Activated CD8-positive, alpha-beta memory T cell treated with anti-CD3 and anti-CD28 coated beads for 36 hours (primary cell): ENCODE measurements around the gene PISD. TPM values are rescaled to one million over a fixed set of nuclear protein-coding genes. Genes with fewer than 3 reads are reported as not detected.

Experiments
- CTCF ChIA-PET: fragments of 350-600 bp; sonication (Branson Sonifier 250); formaldehyde crosslinking; loops from one replicate; lab custom pipeline; 2021; ENCODE audit warnings: antibody characterized with exemption; lab: Charles Lee
- POLR2A ChIA-PET: fragments of 350-600 bp; sonication (Branson Sonifier 250); formaldehyde crosslinking; loops from one replicate; lab custom pipeline; 2021; ENCODE audit warnings: antibody characterized with exemption; lab: Charles Lee
- total RNA-seq, 2 experiments: library from RNA; stranded (reverse); gene quantifications; one replicate each; pipeline ENCODE4 v1.2.3, GENCODE V29; 2021

The PISD gene
- total RNA-seq, 2 experiments from 2014 or later, result 53.1 to 53.9 TPM

DNA sequence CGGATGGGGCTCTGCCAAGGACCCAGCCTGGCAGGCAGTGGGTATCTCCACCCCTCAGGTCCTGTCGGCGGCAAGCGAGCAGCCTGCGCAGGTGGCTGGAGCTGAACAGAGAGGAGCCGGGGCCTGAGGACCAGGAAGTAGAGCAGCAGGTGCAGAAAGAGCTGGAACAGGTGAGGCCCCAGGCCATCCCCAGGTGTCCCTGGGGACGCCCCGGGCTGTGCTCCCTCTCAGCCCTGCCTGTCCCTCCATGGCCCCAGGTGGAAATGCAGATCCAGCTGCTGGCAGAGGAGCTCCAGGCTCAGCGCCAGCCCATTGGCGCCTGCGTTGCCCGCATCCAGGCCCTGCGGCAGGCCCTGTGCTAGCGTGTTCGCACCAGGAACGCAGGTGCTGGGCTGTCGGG, 44.0 kb downstream of the PISD start:
- ChIA-PET POLR2A (no interaction called here), CTCF (interaction anchor here (1.9 kb wide), 1 partner anchor 12 kb away, joined by 5 read pairs; no protein-coding TSS in a partner anchor)

DNA sequence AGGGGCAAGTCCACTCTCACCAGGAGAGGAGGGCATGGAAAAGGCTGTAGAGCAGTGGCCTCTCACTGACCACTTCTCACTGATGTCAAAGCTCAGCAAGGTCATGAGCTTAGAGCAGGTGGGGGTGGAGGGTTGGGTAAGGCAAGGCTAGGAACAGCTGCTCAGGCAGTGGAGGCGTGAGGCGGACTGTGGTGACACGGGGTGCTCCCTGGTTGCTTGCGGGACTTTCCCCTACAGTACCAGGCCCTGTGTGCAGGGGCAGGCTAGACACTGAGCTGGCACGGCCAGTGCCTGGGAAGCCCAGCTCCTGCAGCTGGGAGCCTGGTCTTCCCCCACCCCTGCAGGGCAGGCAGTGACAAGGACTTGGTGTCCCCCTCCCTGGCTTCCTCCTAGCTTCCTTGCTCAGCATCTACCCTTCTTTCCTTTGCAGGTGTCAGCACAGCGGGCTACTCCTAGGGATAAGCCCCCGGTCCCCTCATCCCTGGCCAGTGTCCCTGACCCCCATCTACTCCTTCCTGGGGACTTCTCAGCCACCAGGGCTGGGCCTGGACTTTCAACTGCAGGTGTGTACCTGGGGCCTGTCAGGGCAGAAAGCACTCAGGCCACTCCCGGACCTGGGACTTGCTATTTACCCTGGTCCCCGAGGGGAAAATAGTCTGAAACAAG, 45.6 kb downstream of the PISD start:
- CTCF ChIA-PET, result interaction anchor here (1.9 kb wide), 1 partner anchor 14 kb away, joined by 5 read pairs; no protein-coding TSS in a partner anchor
- POLR2A ChIA-PET, result interaction anchor here (0.5 to 2.1 kb wide), 3 partner anchors 14 to 113 kb away, joined by 4 to 9 read pairs (median 7); no protein-coding TSS in a partner anchor

DNA sequence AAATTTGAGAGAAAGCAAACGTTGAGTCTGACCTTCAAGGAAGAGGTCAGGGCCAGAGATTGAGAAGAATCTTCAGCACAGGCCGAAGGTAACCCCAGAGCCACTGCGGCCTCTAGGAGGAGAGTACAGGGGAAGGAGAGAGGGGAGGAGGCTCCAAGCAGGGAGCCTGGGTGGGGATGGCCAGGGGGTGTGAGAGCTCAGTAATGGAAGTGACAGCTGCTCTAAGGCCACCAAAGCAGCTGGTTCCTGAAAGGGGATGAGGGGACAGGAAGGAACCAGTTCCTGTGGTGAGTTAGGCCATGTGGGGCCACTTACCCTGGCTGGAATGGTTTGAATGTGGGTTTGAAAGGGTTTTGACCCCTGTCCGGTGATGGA, 46.1 kb downstream of the PISD start:
- CTCF ChIA-PET, result no interaction called here
- POLR2A ChIA-PET, result interaction anchor here (0.6 to 2.1 kb wide), 2 partner anchors 15 to 65 kb away, joined by 4 to 9 read pairs; no protein-coding TSS in a partner anchor

DNA sequence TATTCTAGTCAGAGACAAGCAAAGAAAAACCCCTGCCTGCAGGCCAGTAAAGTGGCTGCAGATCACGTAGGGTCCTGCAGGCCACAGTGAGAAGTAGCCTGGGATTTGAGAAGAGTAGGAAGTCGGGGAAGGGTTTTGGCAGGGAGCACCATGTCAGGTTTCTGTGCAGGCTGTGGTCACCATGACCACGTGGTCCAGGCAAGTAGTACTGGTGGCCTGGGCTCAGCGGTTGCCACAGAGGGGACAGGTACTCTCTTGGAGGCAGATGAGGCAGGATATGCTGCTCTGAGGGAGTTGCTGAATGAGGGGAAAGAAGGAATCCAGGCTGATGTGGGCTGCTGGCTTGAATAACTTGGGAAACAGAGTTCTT, 46.5 kb downstream of the PISD start:
- ChIA-PET CTCF (no interaction called here), POLR2A (interaction anchor here (2.1 kb wide), 1 partner anchor 15 kb away, joined by 9 read pairs; no protein-coding TSS in a partner anchor)

DNA sequence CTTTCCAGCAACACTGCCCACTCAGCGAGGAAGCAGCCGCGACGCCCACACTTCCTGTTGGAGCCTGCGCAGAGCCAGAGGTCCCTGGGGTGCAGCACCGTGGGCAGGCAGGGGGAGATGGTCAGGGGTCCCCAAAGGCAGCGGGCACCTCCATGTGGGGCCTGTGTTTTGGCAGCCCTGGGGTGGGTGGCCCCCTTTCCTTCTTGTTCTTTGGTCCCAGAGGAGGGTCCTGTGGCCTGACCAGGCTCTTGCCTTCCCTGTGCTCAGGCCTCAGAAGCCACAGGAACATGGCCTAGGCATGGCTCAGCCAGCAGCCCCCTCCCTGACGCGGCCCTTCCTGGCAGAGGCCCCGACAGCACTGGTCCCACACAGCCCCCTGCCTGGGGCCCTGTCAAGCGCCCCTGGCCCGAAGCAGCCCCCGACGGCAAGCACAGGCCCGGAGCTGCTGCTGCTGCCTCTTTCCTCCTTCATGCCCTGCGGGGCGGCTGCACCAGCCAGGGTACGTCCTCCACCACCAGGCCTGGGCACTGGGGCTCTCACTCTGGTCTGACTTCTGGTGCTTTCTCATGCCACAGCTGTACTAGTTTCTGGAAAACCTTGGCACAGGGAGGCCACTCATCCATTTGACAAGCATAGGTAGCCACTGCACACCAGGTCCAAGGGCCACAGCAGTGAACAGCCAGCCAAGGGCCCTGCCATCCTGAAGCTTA, 47.1 kb downstream of the PISD start:
- ChIA-PET CTCF (interaction anchor here (0.6 kb wide), 1 partner anchor 424 kb away, joined by 3 read pairs; no protein-coding TSS in a partner anchor), POLR2A (interaction anchor here (1.2 kb wide), 1 partner anchor 9 kb away, joined by 3 read pairs; no protein-coding TSS in a partner anchor)

DNA sequence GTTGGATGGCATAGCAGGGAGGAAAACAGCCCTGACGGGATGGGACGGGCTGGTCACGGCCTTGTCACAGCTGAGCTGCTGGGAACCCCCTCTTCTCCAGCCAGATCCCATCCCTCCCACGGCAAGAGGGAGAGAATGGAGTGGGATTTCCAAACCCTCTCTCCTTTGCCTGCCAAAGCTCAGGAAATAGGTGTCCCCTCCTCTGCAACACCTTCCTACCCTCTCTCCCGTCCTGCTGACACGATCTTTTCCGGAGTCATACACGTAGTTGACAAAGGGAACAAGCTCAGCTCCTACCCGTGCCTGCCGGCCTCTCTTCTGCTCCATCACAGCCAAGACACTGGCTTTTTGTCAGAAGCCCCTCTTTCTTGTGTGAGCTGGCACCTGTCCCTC, 48.1 kb downstream of the PISD start:
- POLR2A ChIA-PET, result interaction anchor here (0.9 to 1.2 kb wide), 2 partner anchors 10 kb away, joined by 3 read pairs; no protein-coding TSS in a partner anchor
- CTCF ChIA-PET, result interaction anchor here (1.0 kb wide), 1 partner anchor 10 kb away, joined by 3 read pairs; no protein-coding TSS in a partner anchor

DNA sequence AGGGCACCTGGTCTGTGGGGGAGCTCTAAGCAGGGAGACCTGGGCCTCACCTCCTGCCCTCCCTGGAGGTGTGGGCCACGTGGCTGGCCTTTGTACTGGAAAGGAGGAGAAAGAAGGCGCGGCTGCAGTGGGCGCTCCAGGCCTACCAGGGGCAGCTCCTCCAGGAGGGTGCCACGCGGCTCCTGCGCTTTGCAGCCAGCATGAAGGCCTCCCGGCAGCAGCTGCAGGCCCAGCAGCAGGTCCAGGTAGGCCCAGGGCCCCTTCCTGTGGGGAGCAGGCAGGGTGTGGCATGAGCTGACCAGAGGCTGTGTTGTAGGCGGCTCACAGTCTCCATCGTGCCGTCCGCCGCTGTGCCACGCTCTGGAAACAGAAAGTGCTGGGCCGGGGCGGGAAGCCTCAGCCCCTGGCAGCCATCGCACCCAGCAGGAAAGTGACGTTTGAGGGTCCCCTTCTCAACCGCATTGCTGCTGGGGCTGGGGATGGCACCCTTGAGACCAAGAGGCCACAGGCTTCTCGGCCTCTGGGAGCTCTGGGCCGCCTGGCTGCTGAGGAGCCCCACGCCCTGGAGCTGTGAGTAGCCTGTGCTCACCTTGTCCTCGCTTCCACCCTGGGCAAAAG, 48.6 kb downstream of the PISD start:
- POLR2A ChIA-PET, result interaction anchor here (0.9 to 1.2 kb wide), 2 partner anchors 9 to 10 kb away, joined by 3 read pairs; no protein-coding TSS in a partner anchor
- CTCF ChIA-PET, result interaction anchor here (1.0 kb wide), 1 partner anchor 10 kb away, joined by 3 read pairs; no protein-coding TSS in a partner anchor

DNA sequence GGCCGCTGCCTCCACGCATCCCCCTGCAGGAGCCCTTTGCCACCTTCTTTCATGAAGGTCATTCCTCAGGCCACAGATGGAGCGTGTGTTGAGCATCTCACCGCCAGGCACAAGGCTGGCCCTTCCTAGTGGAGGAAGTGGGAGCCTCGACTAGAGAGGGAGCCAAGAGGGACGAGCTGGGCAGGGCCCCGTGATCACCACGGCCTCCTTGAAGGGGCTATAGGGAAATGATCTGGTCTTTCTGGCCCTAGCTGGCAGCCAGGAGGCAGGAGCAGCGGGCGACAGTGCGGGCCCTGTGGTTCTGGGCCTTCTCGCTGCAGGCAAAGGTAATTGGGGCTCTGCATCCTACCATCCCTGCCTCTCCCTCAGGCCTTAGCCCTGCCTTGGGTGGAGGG, 49.1 kb downstream of the PISD start:
- POLR2A ChIA-PET, result no interaction called here
- CTCF ChIA-PET, result no interaction called here

DNA sequence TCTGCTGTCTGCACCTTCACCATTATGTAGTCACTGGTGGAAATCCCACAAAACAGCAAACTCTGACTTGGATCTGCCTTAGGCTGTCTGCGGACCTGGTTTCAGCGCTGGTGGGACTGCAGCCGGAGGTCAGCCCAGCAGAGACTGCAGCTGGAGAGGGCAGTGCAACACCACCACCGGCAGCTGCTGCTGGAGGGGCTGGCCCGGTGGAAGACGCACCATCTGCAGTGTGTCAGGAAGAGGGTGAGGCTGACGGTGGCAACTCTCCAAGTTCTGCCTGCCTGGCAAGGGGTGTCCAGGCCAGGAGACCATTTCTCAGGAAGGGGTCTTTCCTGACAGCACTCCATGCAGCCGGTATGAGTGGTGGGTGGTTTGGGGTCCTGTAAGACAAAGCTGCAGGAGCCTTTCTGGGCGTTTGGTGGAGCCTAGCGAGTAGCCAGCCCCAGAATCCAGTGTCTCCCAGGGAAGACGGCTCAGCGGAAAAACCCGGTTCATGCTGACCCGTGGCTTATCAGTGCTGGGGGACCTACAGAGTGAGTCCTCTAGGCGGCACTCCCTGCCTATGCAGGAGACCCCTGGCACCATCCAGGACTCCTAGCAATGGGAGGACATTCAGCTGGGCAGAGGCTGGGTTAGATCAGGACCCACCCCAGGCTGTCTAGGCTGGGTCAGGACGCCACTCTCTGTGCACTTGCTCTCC, 50.8 kb downstream of the PISD start:
- ChIA-PET CTCF (no interaction called here), POLR2A (no interaction called here)

DNA sequence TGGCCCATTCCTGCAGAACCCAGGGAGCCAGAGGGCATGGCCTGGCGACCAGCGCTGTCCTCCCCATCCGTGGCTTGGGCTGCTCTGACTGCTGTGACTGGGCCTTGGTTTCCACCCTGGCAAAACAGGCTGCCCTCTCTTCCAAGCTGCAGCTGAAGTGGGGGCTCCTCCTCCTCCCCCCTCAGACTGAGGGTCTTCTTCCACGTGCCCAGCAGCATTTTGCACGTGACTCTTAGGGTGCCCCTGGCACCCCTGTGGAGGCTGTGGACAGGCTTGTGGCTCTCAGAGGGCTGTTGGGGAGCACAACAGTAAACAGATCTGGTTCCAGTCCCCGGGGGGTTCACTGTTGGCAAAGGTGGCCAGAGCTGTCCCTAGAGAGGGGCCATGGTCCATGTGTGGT, 51.4 kb downstream of the PISD start:
- ChIA-PET CTCF (no interaction called here), POLR2A (no interaction called here)

DNA sequence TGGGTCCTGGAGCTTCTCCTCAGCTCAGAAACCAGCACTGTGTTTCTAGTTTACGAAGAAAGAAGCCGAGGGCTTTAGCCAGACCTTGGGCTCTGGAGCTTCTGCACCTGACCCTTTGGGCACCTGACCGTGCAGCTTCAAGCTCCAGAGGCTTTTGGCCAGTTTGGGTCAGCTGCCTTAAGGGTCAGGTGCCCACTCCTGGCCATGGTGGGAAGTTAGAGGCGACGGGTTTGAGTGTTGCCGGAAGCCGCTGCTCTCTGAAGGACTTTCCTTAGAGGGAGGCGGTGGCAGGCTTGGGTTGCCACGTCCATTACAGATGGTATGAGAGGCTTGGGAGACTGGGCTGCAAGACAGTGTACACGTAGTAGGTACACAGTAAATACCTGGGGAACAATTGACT, 52.3 kb downstream of the PISD start:
- ChIA-PET POLR2A (interaction anchor here (0.6 kb wide), 1 partner anchor 208 kb away, joined by 3 read pairs; no protein-coding TSS in a partner anchor), CTCF (interaction anchor here (0.8 to 1.5 kb wide), 2 partner anchors 11 to 20 kb away, joined by 3 to 4 read pairs; no protein-coding TSS in a partner anchor)

DNA sequence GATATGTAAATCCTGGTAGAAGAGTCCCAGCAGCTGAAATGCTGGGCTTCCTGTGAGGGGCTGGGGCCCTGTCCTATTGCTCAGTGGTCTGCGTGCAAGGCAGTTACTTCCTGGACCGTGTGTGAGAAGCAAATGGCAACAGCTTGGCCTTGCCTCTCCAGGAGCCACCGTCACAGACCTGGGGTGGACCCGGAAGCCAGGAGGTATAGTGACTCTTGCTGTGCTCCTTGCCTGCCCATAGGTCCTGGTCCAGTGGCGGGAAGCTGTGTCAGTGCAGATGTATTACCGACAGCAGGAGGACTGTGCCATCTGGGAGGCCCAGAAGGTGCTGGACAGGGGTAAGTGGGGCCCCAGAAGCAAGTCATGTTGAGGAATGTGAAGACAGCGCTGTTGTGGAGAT, 54.3 kb downstream of the PISD start:
- ChIA-PET POLR2A (no interaction called here), CTCF (no interaction called here)

DNA sequence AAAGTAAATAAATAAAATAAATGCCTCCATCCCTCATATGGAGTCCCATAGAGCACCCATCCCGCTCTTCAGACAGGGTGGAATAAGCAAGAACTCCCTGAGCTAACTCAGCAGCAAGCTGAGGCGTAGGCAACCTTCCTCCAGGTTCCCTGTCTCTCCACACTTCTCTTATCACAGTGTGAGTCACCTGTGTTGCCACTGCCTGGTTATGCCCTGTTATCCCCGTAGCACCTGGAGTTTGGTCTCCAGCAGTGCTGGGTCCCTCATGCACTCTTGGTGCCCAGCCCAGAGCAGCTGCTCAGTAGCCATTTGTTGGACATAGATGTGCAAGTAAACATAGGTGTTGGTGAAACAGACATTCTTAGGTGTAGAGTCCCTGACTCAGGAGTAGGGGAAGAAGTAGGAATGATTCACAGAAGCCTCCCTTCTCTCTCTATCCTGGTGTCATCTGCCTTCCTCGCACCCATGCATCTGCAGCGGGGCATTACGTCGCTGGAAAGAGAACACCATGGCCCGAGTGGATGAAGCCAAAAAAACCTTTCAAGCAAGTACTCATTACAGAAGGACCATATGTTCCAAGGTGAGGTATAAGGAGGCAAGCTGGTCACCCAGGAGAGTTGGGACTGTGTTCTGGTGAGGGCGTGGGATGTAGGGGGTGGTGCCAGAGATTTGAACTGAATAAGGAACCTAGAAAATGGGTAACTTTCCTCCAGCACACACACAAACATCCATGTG, 56.0 kb downstream of the PISD start:
- ChIA-PET CTCF (interaction anchor here (0.7 kb wide), 1 partner anchor 243 kb away, joined by 4 read pairs; no protein-coding TSS in a partner anchor), POLR2A (no interaction called here)

DNA sequence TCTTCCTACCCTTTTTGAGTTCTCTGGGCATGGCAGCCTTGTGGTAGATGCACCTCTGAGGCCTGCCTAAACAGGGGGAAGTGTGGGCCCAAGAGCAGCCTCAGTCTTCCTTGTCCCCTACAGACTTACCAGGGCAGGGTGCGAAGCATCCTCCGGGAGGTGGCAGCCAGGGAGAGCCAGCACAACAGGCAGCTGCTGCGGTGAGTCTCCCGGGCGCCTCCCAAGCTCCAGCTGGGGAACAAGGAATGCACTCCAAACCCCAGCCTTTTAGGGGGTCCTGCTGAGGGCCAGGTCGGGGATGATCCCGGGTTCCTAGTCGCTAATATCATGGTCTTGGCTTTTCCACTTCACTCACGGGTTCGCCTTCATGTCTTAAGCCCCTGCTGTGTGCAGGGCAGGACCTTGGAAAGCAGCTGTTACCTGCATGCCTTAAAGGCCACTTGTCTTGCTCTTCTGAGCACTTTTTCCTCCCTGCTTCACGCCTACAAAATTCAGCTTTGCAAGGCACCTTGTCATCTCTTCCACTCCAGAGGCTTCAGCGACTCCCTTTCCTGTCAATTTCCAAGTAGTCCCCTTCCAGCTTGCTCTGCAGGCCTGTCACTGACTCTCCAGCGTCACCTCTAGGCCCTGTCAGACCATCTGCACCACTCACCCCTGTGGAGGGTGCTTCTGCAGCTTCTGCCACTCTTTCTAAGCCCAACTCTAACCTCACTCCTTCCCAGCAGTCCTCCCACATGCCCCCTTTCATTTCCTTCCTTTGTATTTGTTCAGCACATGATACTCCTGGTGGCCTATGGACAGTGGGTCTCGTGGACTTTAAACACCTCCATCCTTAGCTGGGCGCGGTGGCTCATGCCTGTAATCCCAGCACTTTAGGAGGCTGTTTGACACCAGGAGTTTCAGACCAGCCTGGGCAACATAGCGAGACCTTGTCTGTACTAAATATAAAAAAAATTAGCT, 57.0 kb downstream of the PISD start:
- POLR2A ChIA-PET, result no interaction called here
- CTCF ChIA-PET, result no interaction called here

DNA sequence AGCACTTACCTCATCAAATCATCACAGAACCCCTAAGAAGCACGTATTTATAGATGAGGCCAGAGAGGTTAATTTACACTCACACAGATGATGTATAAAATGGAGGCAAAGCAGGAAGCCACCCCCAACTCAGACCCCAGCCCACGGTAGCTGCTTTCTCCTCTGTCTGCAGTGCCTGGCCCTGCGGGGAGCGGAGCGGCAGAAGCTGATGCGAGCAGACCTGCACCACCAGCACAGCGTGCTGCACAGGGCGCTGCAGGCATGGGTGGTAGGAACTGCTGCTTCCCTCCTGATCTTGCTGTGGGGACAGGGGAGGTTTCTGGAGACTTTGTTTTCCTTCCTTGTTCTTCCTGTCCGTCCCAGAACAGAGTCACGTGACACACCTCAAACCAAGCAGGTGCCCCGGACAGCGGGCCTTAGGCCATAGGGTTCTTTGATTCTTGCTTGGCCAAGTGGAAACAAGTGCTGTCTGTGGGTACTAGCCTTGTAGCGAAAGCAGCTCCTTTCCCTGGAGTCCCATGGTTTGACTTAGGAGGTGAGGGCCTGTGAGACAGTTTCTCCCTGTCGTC, 57.8 kb downstream of the PISD start:
- CTCF ChIA-PET, result interaction anchor here (1.0 to 1.1 kb wide), 2 partner anchors 10 to 30 kb away, joined by 3 read pairs; no protein-coding TSS in a partner anchor
- POLR2A ChIA-PET, result interaction anchor here (0.7 kb wide), 1 partner anchor 10 kb away, joined by 3 read pairs; no protein-coding TSS in a partner anchor

DNA sequence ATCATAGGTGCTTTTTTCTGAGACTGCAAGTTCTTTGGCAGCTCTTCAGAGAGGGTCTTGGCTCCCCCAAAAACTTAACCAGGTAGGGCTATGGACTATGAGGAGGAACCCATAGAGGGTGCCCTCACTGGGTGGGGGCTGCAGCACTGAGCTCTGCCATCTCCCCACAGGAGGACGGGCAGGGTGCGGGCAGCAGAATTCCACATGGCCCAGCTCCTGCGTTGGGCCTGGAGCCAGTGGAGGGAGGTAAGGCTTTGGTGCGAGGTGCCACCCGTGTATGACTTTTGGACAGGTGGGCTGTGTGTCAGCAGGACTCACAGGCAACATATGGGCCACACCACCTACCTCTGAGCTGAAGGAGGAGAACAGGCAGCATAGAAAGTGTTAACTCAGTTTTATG, 58.4 kb downstream of the PISD start:
- POLR2A ChIA-PET, result no interaction called here
- CTCF ChIA-PET, result interaction anchor here (1.0 to 1.1 kb wide), 2 partner anchors 10 to 31 kb away, joined by 3 read pairs; no protein-coding TSS in a partner anchor
